ENCODE data around the gene CHPF.

CHPF gene

DNA sequence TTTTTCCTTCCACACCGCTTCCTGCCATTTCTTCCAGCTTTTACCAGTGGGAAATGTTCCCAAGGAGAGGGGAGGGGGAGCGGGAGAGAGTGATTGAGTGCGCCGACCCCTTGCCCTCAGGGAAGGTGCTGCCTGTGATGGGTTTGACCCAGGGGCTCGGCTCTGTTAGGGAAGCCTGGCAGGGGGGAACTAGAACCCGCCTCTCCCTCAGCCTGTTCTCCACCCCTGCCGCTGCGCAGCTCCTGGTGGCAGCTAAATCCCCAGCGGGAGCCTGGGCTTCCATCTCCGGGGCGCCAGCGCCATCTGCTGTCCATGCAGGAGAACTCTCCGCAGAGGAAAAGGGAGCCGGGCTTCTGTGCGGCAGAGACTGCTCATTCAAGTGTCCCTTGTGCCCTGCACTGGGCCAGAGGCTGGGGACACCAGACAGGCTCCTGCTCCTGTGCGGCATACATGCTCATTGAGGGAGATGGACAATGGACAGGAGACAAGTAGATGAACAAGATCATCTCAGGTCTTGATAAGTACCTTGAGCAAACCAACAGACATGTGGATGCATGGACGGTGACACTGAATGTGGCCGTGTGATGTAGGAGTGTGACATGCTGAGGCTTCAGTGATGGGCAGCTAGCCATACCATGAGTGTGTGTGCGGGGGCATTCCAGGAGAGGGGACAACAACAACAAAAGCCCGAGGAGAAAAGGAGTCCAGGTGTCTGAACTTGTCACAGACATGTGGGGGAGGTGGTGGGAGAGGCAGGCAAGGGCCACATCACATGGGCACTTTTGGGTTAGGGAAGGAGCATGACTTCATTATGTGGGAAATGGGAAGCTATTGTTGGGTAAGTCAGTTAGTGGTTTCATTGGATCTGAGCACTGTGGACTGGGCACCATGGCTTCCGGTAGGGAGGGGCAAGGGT lies 13.3 kb downstream of the CHPF start:
- peak; percentile 85 for DNase-seq

- DNase-seq = no peak
Observed at GRCh38 chr2:219527472-219527871, 16.1 kb downstream of the CHPF start.

- DNase-seq = no peak
Observed at GRCh38 chr2:219527076-219527394, 16.6 kb downstream of the CHPF start.

GRCh38 chr2:219526320-219527075 lies 17.1 kb downstream of the CHPF start:
- no peak for DNase-seq

GRCh38 chr2:219525533-219526232 lies 17.9 kb downstream of the CHPF start:
- DNase-seq = no peak

DNA sequence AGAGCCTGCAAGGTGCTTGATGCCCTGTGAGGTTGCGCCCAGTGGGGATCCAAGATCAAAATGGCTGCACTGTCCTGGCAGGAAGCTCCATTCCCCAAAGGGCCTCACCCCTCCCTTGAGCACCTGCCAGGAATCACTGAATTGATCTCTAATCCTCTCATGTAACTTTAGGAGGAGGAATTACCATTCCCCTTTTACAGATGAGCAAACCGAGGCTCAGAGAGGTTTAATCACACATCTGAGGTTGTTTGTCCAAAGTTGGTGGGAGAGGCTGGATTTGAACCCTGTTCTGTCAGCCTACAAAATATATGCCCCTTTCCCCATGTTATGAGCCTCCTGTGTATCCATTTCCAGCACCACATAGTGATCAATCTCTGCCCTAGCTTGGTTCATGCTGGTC lies 18.8 kb downstream of the CHPF start:
- DNase-seq = no peak

DNA sequence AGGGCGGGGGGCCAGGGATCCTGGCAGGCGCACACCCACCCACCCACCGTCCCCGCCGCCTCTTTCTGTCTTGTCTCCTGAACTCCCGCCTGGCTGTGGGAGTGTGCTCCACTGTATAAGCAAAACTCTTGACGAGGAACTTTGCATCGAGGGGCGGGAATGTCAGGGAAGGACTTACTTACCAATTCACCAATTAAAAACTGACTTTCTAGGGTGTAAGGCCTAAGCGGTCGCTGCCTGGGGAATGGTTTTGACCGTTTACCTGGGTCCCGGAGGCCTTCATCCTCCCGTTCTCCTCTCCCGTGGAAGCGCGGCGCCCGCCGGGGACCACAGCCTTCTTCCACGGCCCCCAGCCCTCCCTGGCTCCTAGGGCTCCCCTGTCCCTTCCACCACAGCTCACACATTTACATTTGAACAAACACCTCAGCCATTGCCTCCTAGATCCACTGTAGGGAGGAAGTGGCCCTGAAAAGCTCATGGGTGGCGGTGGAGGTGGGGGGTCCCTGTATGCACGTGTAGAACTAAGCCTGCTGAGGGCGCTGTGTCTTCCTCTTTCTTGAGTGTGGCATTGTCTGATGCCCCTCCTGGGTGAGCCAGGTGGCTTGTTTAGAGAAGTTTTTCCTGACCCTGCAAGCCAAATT lies 20.5 kb downstream of the CHPF start:
- DNase-seq = no peak

DNA sequence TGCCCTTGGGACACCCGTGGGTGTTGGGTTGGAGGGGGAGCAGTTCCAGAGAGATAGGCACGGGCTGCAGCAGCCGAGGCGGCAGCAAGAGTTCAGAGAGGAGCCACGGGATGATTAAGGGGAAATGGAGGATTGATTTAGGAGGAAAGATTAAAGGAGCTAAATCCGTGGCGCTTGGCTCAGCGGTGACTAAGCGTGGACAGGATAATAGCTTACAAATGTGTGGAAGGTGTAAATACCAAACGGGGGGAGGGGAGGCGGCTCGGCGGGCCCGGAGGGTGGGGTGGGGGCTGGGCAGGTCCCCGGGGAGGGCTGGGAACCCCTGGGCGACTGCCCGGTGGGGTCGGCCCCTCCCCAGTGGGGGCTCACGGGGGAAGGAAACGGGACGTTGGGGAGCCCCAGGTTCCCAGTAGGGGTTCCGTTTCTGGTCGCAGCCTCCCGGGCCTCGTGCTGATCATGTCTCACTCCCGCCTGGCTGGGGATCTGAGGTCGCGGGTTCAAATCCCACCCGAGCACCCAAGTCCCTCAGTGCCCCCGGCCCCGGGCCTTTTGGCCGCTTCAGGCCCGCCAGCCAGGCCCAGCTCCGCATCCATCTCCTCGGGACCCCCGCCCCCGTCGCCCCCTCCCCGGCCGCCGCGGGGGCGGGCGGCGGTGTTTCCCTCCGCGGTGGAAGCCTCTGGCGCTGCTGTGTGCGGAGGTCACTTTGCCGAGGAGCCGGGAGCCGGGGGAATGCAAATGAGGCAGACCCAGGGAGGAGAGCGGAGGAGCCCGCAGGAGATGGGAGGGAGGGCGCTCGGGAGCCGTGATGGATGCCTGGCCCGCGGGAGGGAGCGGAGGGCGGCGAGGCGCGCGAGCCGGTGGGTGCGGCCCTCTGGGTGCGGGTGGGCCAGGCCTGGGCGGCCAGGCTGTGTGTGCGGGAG lies 21.2 kb downstream of the CHPF start:
- no peak for DNase-seq

DNA sequence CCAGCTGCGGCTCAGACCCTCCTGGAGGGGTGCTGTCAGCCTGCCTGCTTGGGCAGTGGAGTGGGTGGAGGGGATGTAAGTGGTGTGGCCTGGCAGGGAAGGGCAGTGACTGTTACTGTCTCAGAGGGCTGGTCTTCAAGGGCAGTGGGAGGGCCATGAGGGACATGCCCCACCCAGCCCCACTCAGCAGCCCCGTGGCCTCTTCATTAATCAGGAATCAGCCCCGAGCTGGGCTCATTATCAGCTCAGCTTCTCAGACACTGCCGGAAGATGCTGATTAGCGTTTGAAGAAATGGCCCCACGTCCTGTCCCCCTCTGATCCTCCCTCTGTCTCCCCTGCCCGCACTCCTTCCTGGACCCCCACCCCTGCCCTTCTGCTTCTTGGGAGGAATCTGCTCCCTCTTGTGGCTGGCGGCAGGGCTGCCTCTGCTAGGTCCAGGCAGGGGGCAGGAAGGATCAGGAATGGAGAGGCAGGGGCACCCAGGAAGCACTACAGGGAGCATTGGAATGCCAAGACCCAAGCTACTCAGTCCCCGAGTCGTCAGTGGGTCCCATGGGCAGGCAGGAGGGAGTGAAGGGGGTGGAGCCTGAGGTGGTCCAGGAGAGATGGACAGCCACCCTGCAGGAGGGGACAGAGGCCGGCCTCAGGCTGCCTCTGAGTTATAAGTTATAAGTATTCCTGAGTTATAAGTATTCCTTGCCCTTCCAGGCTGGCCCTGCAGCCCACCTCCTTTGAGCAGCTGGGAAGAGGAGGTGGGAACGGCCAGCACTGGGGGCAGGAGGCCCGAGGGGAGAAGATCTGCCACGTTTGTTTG lies 22.3 kb downstream of the CHPF start:
- no peak for DNase-seq

GRCh38 chr2:219520079-219520478 lies 23.5 kb downstream of the CHPF start:
- no peak for DNase-seq

GRCh38 chr2:219519526-219519916 lies 24.1 kb downstream of the CHPF start:
- DNase-seq = no peak

DNA sequence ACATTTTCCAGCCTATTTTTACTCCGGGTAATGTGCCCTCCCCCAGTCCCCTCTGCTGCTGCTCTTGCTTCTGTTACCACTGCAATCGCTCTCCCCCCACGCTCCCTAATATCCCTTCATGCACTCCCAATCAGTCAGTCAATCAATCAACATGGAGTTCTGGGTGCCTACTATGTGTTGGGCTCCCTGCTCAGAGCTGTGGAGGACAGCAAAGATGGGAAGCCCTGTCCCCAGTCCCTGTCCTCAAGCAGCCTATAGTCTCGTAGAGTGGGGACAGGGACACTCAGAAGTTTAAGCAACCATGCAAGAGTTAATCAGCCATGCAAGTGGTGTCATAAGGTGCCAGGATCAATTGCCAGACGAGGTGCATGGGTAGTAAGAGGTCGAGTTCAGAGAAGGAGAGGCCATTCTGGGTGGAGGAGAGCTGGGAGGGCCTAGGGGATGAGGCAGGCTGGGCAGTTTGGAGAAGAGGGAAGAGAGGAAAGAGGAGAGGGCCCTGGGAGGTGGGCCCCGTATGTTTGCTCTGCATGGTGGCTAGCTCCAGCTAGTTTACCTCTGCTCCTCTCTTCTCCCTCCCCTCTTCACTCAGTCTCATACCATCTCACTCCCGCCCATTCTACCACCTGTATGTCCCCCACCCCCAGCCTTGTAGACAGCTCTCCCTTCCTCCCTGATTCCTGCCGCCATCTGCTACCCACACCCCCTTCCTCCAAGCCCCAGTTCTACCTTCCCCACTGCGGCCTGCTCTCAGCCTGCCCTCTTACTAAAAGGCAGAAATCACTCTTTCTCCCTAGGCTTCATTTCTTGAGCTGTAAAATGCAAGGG lies 25.4 kb downstream of the CHPF start:
- DNase-seq = no peak

GRCh38 chr2:219516888-219517287 lies 26.7 kb downstream of the CHPF start:
- no peak for DNase-seq

DNA sequence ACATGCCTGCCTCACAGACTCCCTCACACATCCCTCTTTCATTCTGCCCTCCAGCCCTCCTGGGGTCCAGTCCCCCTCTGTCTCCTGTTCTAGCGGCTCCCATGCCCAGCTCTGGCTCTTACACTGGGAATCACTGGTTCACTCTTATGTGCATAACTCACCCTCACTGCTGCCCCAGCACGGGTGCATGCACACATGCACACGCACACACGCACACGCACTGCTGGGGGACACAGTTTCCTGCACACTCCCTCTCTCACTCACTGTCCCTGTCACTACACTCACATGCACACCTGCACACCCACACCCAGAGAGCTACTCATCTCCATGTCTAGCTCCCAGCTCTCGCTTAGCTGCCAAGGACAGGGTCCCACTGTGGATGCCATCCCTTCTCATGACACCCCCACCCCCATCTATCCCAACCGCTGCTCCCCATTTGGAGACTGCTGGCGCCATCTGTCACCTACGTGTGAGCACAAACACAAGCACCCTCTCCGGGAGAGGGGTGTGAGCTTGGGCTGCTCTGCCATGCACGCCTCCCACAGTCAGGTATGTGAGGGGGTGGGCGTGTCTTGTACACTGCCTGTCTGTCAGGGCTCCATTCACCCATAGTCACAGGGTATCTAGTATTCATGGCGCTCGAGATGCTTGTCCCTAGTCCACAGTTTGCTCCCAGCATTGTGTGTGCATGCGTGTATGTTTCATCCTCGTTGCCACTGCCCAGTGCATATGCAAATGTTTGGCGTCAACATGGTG lies 27.6 kb downstream of the CHPF start:
- no peak for DNase-seq

GRCh38 chr2:219514836-219515235 lies 28.8 kb downstream of the CHPF start:
- DNase-seq = no peak

- DNase-seq = no peak
Observed at GRCh38 chr2:219514196-219514761, 29.3 kb downstream of the CHPF start, which contains the start of gene ASIC4. ASIC4 (plus strand) TSS chr2:219514482; CDS start chr2:219514725, 243 bp downstream.

DNA sequence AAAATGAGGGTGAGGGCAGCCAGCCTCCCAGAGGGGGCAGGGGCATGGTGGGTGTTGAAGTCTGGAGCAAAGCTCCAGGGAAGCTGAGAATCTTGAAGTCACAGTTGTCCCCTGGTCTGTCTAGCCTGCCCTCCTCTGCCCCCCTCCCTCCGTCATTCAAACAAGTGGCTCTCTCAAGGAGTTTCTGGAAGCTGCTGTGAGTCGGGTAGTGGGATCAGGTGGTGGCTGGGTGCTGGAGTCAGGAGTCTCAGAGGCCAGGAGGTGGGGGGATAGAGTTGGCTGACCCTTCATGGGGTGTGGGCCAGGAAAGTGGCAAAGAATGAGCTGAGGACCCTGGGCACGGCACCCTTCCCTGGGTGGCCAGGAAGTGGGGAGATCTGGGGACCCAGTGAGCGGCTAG lies 29.8 kb downstream of the CHPF start:
- no peak for DNase-seq

GRCh38 chr2:219512524-219513216 lies 30.9 kb downstream of the CHPF start:
- DNase-seq = no peak
